ENCODE data around the gene NR1H4. TPM values are rescaled to one million over a fixed set of nuclear protein-coding genes. Genes with fewer than 3 reads are reported as not detected.
"Not testable (repeated sequence)": the region's sequence is repeated elsewhere in the genome, so short reads cannot be mapped to it uniquely, and the experiment has no call there.

NR1H4 gene
- total RNA-seq, 1 experiment from 2014 or later, result not detected

- Histone ChIP-seq H3K4me3 (ENCODE audit: insufficient read depth, low read depth, low read length) (no peak overlapping the region), H3K27me3 (ENCODE audit: control insufficient read depth, insufficient read depth, low read length) (no peaks in the 10 kb centered on the region), H3K36me3 (replicated peaks; ENCODE audit: control insufficient read depth, insufficient read depth, low read length) (no peaks in the 10 kb centered on the region)
- no peak for DNase-seq
Measured at GRCh38 chr12:100484891-100485471, 11.3 kb downstream of the NR1H4 start.

DNA sequence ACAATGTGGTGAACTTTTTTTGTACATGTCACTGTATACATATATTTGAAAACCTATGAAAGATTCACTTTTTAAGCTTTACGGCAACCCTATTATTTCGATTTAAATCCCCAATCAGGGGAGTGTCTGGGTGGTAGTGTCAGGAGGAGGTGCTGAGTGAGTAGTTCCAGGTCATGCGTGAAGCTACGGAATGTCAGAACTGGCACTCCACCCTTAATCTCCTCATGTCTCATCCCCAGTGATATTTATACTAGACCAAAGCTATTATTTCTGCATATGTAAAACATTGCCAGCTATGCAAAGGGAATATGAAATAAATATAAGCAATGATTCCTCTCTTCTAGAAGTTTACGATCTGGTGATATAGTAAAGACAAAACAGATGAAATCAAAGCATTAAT is 12.3 kb downstream of the NR1H4 start:
- no peak for DNase-seq
- H3K27me3 ChIP-seq (ENCODE audit: control insufficient read depth, insufficient read depth, low read length), result no peaks in the 10 kb centered on the region
- no peaks in the 10 kb centered on the region for H3K36me3 ChIP-seq (replicated peaks; ENCODE audit: control insufficient read depth, insufficient read depth, low read length)
- H3K4me3 ChIP-seq (ENCODE audit: insufficient read depth, low read depth, low read length), result no peak overlapping the region

GRCh38 chr12:100489251-100489820 is 15.7 kb downstream of the NR1H4 start:
- no peak for DNase-seq
- Histone ChIP-seq H3K36me3 (replicated peaks; ENCODE audit: control insufficient read depth, insufficient read depth, low read length) (no peaks in the 10 kb centered on the region), H3K4me3 (ENCODE audit: insufficient read depth, low read depth, low read length) (no peak overlapping the region), H3K27me3 (ENCODE audit: control insufficient read depth, insufficient read depth, low read length) (no peaks in the 10 kb centered on the region)

- Histone ChIP-seq H3K27me3 (ENCODE audit: control insufficient read depth, insufficient read depth, low read length) (no peaks in the 10 kb centered on the region), H3K4me3 (ENCODE audit: insufficient read depth, low read depth, low read length) (no peak overlapping the region), H3K36me3 (replicated peaks; ENCODE audit: control insufficient read depth, insufficient read depth, low read length) (no peaks in the 10 kb centered on the region)
- no peak for DNase-seq
Measured at GRCh38 chr12:100490056-100490455, 16.4 kb downstream of the NR1H4 start.

DNA sequence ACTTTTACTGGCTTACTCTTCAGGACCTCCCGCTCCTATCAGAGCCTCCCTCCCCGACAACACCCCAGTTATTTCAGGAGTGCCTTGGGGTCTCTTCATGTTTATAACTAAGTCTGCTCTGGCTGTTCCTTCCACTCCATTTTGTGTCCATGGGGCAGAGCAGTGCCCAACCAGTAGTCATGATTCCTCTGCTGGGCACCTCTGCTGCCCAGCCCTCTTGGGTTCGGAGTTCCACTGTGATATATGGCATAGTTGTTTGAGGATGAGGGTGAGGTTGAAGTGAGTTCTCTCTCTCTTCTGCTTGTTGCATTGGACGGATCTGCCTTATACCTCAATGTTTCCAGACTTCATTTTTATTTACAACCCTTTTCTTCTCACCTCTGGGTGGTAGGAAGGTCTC is 17.4 kb downstream of the NR1H4 start:
- no peak overlapping the region for H3K4me3 ChIP-seq (ENCODE audit: insufficient read depth, low read depth, low read length)
- no peak for DNase-seq
- no peaks in the 10 kb centered on the region for H3K27me3 ChIP-seq (ENCODE audit: control insufficient read depth, insufficient read depth, low read length)
- H3K36me3 ChIP-seq (replicated peaks; ENCODE audit: control insufficient read depth, insufficient read depth, low read length), result no peaks in the 10 kb centered on the region

- Histone ChIP-seq H3K4me3 (ENCODE audit: insufficient read depth, low read depth, low read length) (no peak overlapping the region), H3K27me3 (ENCODE audit: control insufficient read depth, insufficient read depth, low read length) (no peaks in the 10 kb centered on the region), H3K36me3 (replicated peaks; ENCODE audit: control insufficient read depth, insufficient read depth, low read length) (no peaks in the 10 kb centered on the region)
- DNase-seq, result no peak
Measured at GRCh38 chr12:100493396-100494012, 19.8 kb downstream of the NR1H4 start.

GRCh38 chr12:100494026-100494425 is 20.4 kb downstream of the NR1H4 start:
- no peaks in the 10 kb centered on the region for H3K27me3 ChIP-seq (ENCODE audit: control insufficient read depth, insufficient read depth, low read length)
- DNase-seq, result no peak
- no peaks in the 10 kb centered on the region for H3K36me3 ChIP-seq (replicated peaks; ENCODE audit: control insufficient read depth, insufficient read depth, low read length)
- H3K4me3 ChIP-seq (ENCODE audit: insufficient read depth, low read depth, low read length), result no peak overlapping the region

DNA sequence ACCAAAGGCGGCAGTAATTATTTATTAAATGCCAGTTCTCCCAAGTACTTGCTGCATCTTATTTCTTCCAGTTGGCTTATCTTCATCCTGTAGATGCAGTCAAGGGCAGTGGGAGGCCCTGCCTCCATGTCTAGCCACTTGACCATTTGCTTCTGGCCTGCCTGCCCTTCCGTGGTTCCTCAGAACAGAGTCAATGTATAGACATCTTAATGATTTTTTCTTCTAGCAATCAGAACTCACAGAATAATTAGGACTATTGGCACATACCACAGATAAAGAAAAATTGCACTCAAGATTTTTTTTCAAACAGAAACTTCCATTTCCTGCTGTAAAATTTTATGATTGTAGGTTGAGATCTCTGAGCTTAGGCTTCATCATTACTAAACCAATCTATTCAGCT is 20.9 kb downstream of the NR1H4 start:
- Histone ChIP-seq H3K27me3 (ENCODE audit: control insufficient read depth, insufficient read depth, low read length) (no peaks in the 10 kb centered on the region), H3K36me3 (replicated peaks; ENCODE audit: control insufficient read depth, insufficient read depth, low read length) (no peaks in the 10 kb centered on the region), H3K4me3 (ENCODE audit: insufficient read depth, low read depth, low read length) (no peak overlapping the region)
- DNase-seq, result no peak

DNA sequence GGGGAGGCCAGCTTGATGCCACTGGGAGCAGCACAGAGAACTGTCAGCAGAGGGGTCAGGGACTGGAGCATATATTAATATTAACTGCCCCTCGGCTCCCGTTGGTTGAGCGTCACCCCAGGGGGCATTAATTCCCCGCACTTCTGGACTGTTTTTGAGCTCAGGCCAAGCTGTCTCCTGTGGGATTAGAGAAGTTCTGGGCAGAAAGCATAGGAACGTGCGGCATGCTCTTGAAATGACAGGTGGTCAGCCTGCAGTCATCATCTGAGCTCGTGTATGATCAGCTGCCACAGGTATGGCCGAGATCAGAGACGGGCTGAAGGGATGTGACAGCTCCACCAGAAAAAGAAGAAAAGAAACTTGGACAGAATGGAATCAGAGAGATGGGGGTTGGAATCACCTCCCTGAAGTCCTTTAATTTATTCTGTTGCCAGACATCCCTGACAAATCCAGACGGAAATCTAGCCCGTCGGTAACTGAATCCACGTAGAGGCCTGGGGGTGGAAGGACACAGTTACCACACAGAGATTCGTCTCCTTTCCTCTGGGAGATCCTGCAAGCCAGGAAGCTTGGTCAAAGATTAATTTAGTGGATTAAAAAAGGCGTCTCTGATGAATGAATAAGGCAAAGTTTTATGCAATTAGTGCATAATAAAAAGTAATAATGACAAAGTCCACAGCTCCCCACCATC is 23.6 kb downstream of the NR1H4 start:
- H3K4me3 ChIP-seq (ENCODE audit: insufficient read depth, low read depth, low read length), result no peak overlapping the region
- DNase-seq, result no peak
- no peaks in the 10 kb centered on the region for H3K36me3 ChIP-seq (replicated peaks; ENCODE audit: control insufficient read depth, insufficient read depth, low read length)
- H3K27me3 ChIP-seq (ENCODE audit: control insufficient read depth, insufficient read depth, low read length), result no peaks in the 10 kb centered on the region

DNA sequence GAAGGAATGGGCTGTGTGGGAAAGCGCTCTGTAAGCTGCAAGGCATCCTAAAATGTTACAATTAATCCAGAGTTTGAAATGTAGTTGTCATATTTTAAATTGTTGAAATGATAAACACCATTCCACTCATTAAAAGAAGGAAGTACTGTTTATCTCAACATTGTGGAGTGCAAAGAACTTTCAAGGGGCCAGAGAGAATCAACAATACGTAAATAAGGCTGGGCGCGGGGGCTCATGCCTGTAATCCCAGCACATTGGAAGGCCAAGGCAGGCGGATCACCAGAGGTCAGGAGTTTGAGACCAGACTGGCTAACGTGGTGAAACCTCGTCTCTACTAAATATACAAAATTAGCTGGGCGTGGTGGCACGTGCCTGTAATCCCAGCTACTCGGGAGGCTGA is 24.5 kb downstream of the NR1H4 start:
- Histone ChIP-seq H3K27me3 (ENCODE audit: control insufficient read depth, insufficient read depth, low read length) (no peaks in the 10 kb centered on the region), H3K4me3 (ENCODE audit: insufficient read depth, low read depth, low read length) (no peak overlapping the region), H3K36me3 (replicated peaks; ENCODE audit: control insufficient read depth, insufficient read depth, low read length) (no peaks in the 10 kb centered on the region)
- no peak for DNase-seq

DNA sequence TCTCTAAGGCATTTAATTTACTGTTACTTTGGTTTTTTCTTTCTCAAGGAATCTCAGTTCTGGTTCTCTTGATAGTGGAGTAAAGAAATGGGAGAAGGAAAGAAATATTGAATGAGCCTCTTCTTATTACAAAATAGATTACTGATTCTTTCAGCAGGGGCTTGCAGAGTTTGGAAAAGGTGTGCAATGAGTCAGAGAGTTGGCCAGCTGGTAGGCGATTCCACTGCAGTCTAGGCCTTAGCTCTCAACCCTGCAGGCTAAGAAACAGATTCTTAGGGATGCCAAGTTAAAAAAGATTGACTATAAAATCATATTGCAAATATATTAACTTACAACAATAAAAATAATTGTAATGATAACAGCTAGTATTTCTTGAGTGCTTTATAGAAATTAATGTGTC is 25.8 kb downstream of the NR1H4 start:
- Histone ChIP-seq H3K27me3 (ENCODE audit: control insufficient read depth, insufficient read depth, low read length) (no peaks in the 10 kb centered on the region), H3K36me3 (replicated peaks; ENCODE audit: control insufficient read depth, insufficient read depth, low read length) (no peaks in the 10 kb centered on the region), H3K4me3 (ENCODE audit: insufficient read depth, low read depth, low read length) (no peak overlapping the region)
- no peak for DNase-seq

DNA sequence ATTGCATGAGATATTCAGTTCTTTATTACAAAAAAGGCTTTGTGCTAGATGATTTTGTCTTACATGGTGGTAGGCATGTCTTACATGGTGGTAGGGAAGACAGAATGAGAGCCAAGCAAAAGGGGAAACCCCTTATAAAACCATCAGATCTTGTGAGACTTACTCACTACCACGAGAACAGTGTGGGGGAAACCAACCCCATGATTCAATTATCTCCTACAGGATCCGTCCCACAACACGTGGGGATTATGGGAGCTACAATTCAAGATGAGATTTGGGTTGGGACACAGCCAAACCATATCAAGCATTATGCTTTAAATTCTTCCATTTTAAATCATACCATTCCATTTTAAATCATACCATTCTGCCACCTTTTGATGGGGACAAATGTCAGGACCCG is 29.1 kb downstream of the NR1H4 start:
- H3K27me3 ChIP-seq (ENCODE audit: control insufficient read depth, insufficient read depth, low read length); H3K36me3 ChIP-seq (replicated peaks; ENCODE audit: control insufficient read depth, insufficient read depth, low read length); H3K4me3 ChIP-seq (ENCODE audit: insufficient read depth, low read depth, low read length); DNase-seq: not testable (repeated sequence)

DNA sequence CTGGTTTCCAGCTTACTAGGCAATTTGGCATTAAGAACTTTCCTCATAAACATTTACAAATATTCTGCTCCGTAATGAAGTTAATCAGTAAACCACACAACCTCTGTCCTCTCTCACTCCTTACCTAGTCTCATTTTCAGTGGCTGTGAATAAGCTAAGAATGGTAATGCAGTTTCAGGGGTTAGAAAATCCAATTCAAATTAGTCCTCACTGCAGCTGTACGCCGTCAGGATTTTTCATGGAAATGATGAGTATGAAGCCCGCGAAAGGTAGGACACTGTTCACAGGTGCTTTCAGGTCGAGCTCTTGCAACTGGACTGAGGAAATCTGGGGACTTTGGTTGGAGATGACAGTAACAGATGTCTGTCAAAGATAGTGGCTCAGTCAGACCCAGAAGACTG is 29.6 kb downstream of the NR1H4 start:
- no peak overlapping the region for H3K4me3 ChIP-seq (ENCODE audit: insufficient read depth, low read depth, low read length)
- H3K27me3 ChIP-seq (ENCODE audit: control insufficient read depth, insufficient read depth, low read length), result no peaks in the 10 kb centered on the region
- H3K36me3 ChIP-seq (replicated peaks; ENCODE audit: control insufficient read depth, insufficient read depth, low read length), result no peaks in the 10 kb centered on the region
- no peak for DNase-seq

DNA sequence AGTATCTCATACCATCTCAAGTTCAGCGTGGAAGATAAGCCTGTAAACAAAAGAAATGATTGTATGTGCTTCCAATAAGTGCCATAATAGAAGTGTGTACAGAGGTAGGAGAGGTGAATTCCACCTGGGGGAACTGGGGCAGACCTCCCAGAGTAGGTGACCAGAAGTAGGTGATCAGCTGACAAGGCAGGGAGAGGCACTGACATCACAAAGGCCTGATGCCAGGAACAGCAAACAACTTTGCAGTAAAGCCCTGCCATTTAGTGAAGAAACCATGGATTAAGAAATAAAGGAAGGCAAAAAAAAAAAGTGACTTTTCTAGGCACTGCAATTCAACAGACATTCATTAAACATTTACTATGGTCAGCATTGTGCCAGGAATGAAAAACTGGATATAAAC is 31.1 kb downstream of the NR1H4 start:
- no peaks in the 10 kb centered on the region for H3K36me3 ChIP-seq (replicated peaks; ENCODE audit: control insufficient read depth, insufficient read depth, low read length)
- H3K4me3 ChIP-seq (ENCODE audit: insufficient read depth, low read depth, low read length), result no peak overlapping the region
- DNase-seq, result no peak
- no peaks in the 10 kb centered on the region for H3K27me3 ChIP-seq (ENCODE audit: control insufficient read depth, insufficient read depth, low read length)

GRCh38 chr12:100508751-100509150 is 35.1 kb downstream of the NR1H4 start:
- H3K36me3 ChIP-seq (replicated peaks; ENCODE audit: control insufficient read depth, insufficient read depth, low read length), result no peaks in the 10 kb centered on the region
- H3K4me3 ChIP-seq (ENCODE audit: insufficient read depth, low read depth, low read length), result no peak overlapping the region
- no peaks in the 10 kb centered on the region for H3K27me3 ChIP-seq (ENCODE audit: control insufficient read depth, insufficient read depth, low read length)
- DNase-seq, result no peak

Data from H7 (cell line).